HUES6 (cell line): ENCODE data around the gene SRGAP1.
"Not testable (repeated sequence)": the region's sequence is repeated elsewhere in the genome, so short reads cannot be mapped to it uniquely, and the experiment has no call there.

Experiments used
- H3K27ac ChIP-seq: 2 replicates; pipeline ENCODE4 v1.7.0; 2013; ENCODE audit warnings: low read depth, mild to moderate bottlenecking, low read length, inconsistent platforms
- H3K27me3 ChIP-seq: 2 replicates; pipeline ENCODE4 v1.6.1; 2013; ENCODE audit warnings: low read length; ENCODE audit not compliant: control insufficient read depth, insufficient read depth
- H3K36me3 ChIP-seq: 2 replicates; pipeline ENCODE4 v1.6.1; 2013; ENCODE audit warnings: low read length; ENCODE audit not compliant: control insufficient read depth, insufficient read depth
- H3K4me1 ChIP-seq: 2 replicates; pipeline ENCODE4 v1.6.1; 2013; ENCODE audit warnings: low read length; ENCODE audit not compliant: control insufficient read depth, insufficient read depth
- H3K4me3 ChIP-seq: 2 replicates; pipeline ENCODE4 v1.5.1; 2013; ENCODE audit warnings: low read depth, low read length
- H3K9ac ChIP-seq: one replicate; pipeline ENCODE4 v1.6.1; 2013; ENCODE audit warnings: mild to moderate bottlenecking, low read length
- H3K9me3 ChIP-seq: 2 replicates; pipeline ENCODE4 v1.6.1; 2013; ENCODE audit warnings: low read depth, low read length; ENCODE audit not compliant: control insufficient read depth, insufficient read depth

Gene SRGAP1

GRCh38 chr12:64009321-64010068 lies 165.0 kb downstream of the SRGAP1 start:
- Histone ChIP-seq H3K27ac (no peak overlapping the region), H3K9me3 (peaks cover 8% of the 10 kb centered on the region; the same call in 1 of the 2 replicates), H3K27me3 (no peaks in the 10 kb centered on the region), H3K4me3 (no peak overlapping the region), H3K4me1 (no peaks in the 10 kb centered on the region), H3K36me3 (no peaks in the 10 kb centered on the region), H3K9ac (no peak overlapping the region)

GRCh38 chr12:64010069-64010686 lies 165.7 kb downstream of the SRGAP1 start:
- no peaks in the 10 kb centered on the region for H3K4me1 ChIP-seq
- no peak overlapping the region for H3K9ac ChIP-seq
- H3K4me3 ChIP-seq: no peak overlapping the region
- no peak overlapping the region for H3K27ac ChIP-seq
- H3K27me3 ChIP-seq: no peaks in the 10 kb centered on the region
- peaks cover 8% of the 10 kb centered on the region; the same call in 1 of the 2 replicates for H3K9me3 ChIP-seq
- no peaks in the 10 kb centered on the region for H3K36me3 ChIP-seq

GRCh38 chr12:64016521-64016920 lies 172.0 kb downstream of the SRGAP1 start:
- no peak overlapping the region for H3K4me3 ChIP-seq

GRCh38 chr12:64018116-64018515 lies 173.6 kb downstream of the SRGAP1 start:
- not testable (repeated sequence) for H3K4me3 ChIP-seq, H3K27ac ChIP-seq, H3K36me3 ChIP-seq, H3K4me1 ChIP-seq, H3K9me3 ChIP-seq, H3K27me3 ChIP-seq, H3K9ac ChIP-seq

More at GRCh38 chr12:64016521-64016920, 172.0 kb downstream of the SRGAP1 start:
- Histone ChIP-seq H3K27me3 (no peaks in the 10 kb centered on the region), H3K36me3 (no peaks in the 10 kb centered on the region), H3K4me1 (peaks cover 5% of the 10 kb centered on the region; the same call in 1 of the 2 replicates), H3K27ac (no peak overlapping the region), H3K9ac (no peak overlapping the region), H3K9me3 (no peaks in the 10 kb centered on the region)

GRCh38 chr12:64018524-64018923 lies 174.0 kb downstream of the SRGAP1 start:
- Histone ChIP-seq H3K9me3 (no peaks in the 10 kb centered on the region), H3K9ac (no peak overlapping the region), H3K4me1 (peaks cover 5% of the 10 kb centered on the region; the same call in 1 of the 2 replicates), H3K27ac (no peak overlapping the region), H3K4me3 (no peak overlapping the region), H3K36me3 (no peaks in the 10 kb centered on the region), H3K27me3 (no peaks in the 10 kb centered on the region)

GRCh38 chr12:64019101-64019500 lies 174.6 kb downstream of the SRGAP1 start:
- Histone ChIP-seq H3K4me1 (peaks cover 5% of the 10 kb centered on the region; the same call in 1 of the 2 replicates), H3K27me3 (no peaks in the 10 kb centered on the region), H3K9me3 (no peaks in the 10 kb centered on the region), H3K36me3 (no peaks in the 10 kb centered on the region), H3K4me3 (no peak overlapping the region), H3K27ac (no peak overlapping the region), H3K9ac (no peak overlapping the region)

- no peak overlapping the region for H3K9ac ChIP-seq
- H3K4me3 ChIP-seq: no peak overlapping the region
- no peak overlapping the region for H3K27ac ChIP-seq
- peaks cover 5% of the 10 kb centered on the region; the same call in 1 of the 2 replicates for H3K4me1 ChIP-seq
- no peaks in the 10 kb centered on the region for H3K36me3 ChIP-seq
- no peaks in the 10 kb centered on the region for H3K27me3 ChIP-seq
- no peaks in the 10 kb centered on the region for H3K9me3 ChIP-seq
Observed at GRCh38 chr12:64019654-64020053, 175.2 kb downstream of the SRGAP1 start.

GRCh38 chr12:64025174-64025958 lies 180.9 kb downstream of the SRGAP1 start:
- Histone ChIP-seq H3K9ac (no peak overlapping the region), H3K36me3 (no peaks in the 10 kb centered on the region), H3K4me3 (no peak overlapping the region), H3K27ac (no peak overlapping the region), H3K4me1 (peaks cover 5% of the 10 kb centered on the region; the same call in 1 of the 2 replicates), H3K9me3 (no peaks in the 10 kb centered on the region), H3K27me3 (no peaks in the 10 kb centered on the region)

GRCh38 chr12:64027311-64027710 lies 182.8 kb downstream of the SRGAP1 start:
- Histone ChIP-seq H3K4me1 (no peaks in the 10 kb centered on the region), H3K27me3 (no peaks in the 10 kb centered on the region), H3K9me3 (peaks cover 4% of the 10 kb centered on the region; the same call in 1 of the 2 replicates), H3K36me3 (no peaks in the 10 kb centered on the region), H3K9ac (no peak overlapping the region), H3K4me3 (no peak overlapping the region), H3K27ac (no peak overlapping the region)

GRCh38 chr12:64028541-64028940 lies 184.0 kb downstream of the SRGAP1 start:
- Histone ChIP-seq H3K9me3 (peaks cover 4% of the 10 kb centered on the region; the same call in 1 of the 2 replicates), H3K36me3 (no peaks in the 10 kb centered on the region), H3K9ac (no peak overlapping the region), H3K4me3 (no peak overlapping the region), H3K27ac (no peak overlapping the region), H3K4me1 (no peaks in the 10 kb centered on the region), H3K27me3 (no peaks in the 10 kb centered on the region)
